ENCODE data around the gene DCTN5. TPM values are rescaled to one million over a fixed set of nuclear protein-coding genes. Genes with fewer than 3 reads are reported as not detected.

DCTN5 gene
- total and polyA plus RNA-seq, 2 of the 13 experiments (the other 11 are each of a cell fraction or from before 2014, with no cell fraction given) = 105 to 207 TPM

DNA sequence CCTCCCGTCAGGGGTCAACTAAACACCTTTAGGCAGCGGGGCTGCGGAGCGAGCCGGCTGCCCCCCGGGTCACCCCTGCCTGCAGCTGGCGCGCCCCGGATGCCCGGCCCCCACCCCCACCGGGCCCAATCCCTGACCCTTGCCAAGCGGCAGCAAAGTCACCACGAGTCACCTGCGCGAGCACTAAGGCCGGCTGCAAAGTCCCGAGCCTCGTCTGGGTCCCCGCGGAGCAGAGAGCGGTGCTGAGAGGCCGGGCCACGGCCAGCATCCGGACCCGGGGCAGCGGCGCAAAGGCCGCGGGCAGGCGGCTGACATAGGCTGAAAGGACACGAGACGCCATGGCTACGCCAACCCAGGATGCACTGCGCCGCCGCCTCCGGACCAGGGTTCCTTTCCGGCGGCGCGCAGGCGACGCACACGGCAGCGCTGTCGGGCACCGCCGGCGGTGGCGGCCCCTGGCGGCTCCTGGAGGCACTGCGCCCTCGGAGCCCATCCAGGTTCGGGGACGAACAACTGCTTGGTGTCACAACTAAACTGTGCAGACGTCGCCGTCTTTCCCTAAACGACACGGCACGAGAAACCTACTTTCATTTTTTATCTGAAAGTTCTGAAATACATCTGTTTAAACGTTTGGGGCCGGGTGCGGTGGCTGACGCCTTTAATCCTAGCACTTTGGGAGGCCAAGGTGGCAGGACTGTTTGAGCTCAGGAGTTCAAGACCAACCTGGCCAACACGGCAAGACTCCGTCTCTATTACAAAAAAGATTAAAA lies 45.1 kb upstream of the DCTN5 start, which contains the start of gene NDUFAB1 (continued):
- TF ChIP-seq, protein P1, sequence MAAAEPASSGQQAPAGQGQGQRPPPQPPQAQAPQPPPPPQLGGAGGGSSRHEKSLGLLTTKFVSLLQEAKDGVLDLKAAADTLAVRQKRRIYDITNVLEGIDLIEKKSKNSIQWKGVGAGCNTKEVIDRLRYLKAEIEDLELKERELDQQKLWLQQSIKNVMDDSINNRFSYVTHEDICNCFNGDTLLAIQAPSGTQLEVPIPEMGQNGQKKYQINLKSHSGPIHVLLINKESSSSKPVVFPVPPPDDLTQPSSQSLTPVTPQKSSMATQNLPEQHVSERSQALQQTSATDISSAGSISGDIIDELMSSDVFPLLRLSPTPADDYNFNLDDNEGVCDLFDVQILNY (CRISPR knock-in tag; conservative IDR thresholded peaks at IDR 0.05) = peak; percentile 82
- TF ChIP-seq PITX1 (CRISPR knock-in tag; IDR thresholded peaks at IDR 0.05) = peak; percentile 54; the same call in 1 of the 2 replicates
- peak; percentile 83 for TF ChIP-seq SNAI1 (CRISPR knock-in tag; IDR thresholded peaks at IDR 0.05; ENCODE audit: borderline replicate concordance)
- TF ChIP-seq SRF (IDR thresholded peaks at IDR 0.05; ENCODE audit: low read depth, low read length) = 0 out of 2 replicates have a peak, but pooled peaks have one; percentile 23
- no peak for TF ChIP-seq ZNF296 (CRISPR knock-in tag; conservative IDR thresholded peaks at IDR 0.05)
- peak; percentile 58; the same call in 1 of the 2 replicates for TF ChIP-seq ZNF773 (CRISPR knock-in tag; IDR thresholded peaks at IDR 0.05; ENCODE audit: borderline replicate concordance)
- peak; percentile 92; the same call in 1 of the 2 replicates for TF ChIP-seq ZNF709 (CRISPR knock-in tag; IDR thresholded peaks at IDR 0.05)
- no peak for TF ChIP-seq ZNF841 (CRISPR knock-in tag; IDR thresholded peaks at IDR 0.05; ENCODE audit: borderline replicate concordance)
- TF ChIP-seq, protein P2, sequence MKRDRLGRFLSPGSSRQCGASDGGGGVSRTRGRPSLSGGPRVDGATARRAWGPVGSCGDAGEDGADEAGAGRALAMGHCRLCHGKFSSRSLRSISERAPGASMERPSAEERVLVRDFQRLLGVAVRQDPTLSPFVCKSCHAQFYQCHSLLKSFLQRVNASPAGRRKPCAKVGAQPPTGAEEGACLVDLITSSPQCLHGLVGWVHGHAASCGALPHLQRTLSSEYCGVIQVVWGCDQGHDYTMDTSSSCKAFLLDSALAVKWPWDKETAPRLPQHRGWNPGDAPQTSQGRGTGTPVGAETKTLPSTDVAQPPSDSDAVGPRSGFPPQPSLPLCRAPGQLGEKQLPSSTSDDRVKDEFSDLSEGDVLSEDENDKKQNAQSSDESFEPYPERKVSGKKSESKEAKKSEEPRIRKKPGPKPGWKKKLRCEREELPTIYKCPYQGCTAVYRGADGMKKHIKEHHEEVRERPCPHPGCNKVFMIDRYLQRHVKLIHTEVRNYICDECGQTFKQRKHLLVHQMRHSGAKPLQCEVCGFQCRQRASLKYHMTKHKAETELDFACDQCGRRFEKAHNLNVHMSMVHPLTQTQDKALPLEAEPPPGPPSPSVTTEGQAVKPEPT (CRISPR knock-in tag; IDR thresholded peaks at IDR 0.05; ENCODE audit: low read depth) = peak; percentile 96
- TF ChIP-seq RORA (CRISPR knock-in tag; IDR thresholded peaks at IDR 0.05) = no peak
- TF ChIP-seq, protein P3, sequence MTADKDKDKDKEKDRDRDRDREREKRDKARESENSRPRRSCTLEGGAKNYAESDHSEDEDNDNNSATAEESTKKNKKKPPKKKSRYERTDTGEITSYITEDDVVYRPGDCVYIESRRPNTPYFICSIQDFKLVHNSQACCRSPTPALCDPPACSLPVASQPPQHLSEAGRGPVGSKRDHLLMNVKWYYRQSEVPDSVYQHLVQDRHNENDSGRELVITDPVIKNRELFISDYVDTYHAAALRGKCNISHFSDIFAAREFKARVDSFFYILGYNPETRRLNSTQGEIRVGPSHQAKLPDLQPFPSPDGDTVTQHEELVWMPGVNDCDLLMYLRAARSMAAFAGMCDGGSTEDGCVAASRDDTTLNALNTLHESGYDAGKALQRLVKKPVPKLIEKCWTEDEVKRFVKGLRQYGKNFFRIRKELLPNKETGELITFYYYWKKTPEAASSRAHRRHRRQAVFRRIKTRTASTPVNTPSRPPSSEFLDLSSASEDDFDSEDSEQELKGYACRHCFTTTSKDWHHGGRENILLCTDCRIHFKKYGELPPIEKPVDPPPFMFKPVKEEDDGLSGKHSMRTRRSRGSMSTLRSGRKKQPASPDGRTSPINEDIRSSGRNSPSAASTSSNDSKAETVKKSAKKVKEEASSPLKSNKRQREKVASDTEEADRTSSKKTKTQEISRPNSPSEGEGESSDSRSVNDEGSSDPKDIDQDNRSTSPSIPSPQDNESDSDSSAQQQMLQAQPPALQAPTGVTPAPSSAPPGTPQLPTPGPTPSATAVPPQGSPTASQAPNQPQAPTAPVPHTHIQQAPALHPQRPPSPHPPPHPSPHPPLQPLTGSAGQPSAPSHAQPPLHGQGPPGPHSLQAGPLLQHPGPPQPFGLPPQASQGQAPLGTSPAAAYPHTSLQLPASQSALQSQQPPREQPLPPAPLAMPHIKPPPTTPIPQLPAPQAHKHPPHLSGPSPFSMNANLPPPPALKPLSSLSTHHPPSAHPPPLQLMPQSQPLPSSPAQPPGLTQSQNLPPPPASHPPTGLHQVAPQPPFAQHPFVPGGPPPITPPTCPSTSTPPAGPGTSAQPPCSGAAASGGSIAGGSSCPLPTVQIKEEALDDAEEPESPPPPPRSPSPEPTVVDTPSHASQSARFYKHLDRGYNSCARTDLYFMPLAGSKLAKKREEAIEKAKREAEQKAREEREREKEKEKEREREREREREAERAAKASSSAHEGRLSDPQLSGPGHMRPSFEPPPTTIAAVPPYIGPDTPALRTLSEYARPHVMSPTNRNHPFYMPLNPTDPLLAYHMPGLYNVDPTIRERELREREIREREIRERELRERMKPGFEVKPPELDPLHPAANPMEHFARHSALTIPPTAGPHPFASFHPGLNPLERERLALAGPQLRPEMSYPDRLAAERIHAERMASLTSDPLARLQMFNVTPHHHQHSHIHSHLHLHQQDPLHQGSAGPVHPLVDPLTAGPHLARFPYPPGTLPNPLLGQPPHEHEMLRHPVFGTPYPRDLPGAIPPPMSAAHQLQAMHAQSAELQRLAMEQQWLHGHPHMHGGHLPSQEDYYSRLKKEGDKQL (CRISPR knock-in tag; IDR thresholded peaks at IDR 0.05; ENCODE audit: low read depth) = peak; percentile 75; the same call in 1 of the 2 replicates
- peak; percentile 84 for TF ChIP-seq GABPA (IDR thresholded peaks at IDR 0.05; ENCODE audit: low read depth, low read length)
- peak; percentile 79 for TF ChIP-seq GABPA (CRISPR knock-in tag; IDR thresholded peaks at IDR 0.05; ENCODE audit: low read depth)
- no peak; the same call in 1 of the 2 replicates for TF ChIP-seq ZBTB8A (CRISPR knock-in tag; IDR thresholded peaks at IDR 0.05; ENCODE audit: borderline replicate concordance, low read depth)
- no peak for TF ChIP-seq HOXA7 (CRISPR knock-in tag; IDR thresholded peaks at IDR 0.05)
- TF ChIP-seq ZFP41 (CRISPR knock-in tag; IDR thresholded peaks at IDR 0.05; ENCODE audit: borderline replicate concordance) = 0 out of 2 replicates have a peak, but pooled peaks have one; percentile 47
- peak; percentile 90 for TF ChIP-seq KMT2B (CRISPR knock-in tag; IDR thresholded peaks at IDR 0.05)
